Measurements from ENCODE around the gene SERTAD1.

DNA sequence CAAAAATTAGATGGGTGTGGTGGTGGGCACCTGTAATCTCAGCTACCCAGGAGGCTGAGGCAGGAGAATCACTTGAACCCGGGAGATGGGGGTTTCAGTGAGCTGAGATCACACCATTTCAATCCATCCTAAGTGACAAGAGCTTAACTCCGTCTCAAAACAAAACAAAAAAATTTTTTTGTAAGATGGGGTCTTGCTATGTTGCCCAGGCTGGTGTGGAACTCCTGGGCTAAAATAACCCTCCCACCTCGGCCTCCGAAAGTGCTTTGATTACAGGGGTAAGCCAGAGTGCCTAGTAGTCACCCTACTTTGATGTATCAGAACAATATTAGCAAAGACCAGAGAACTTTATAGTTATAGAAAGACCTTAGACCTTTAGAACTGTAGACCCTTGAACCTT is 48.9 kb upstream of the SERTAD1 start:
- no peak for TF ChIP-seq POLR2A (IDR thresholded peaks at IDR 0.05)
- TF ChIP-seq, protein P1, sequence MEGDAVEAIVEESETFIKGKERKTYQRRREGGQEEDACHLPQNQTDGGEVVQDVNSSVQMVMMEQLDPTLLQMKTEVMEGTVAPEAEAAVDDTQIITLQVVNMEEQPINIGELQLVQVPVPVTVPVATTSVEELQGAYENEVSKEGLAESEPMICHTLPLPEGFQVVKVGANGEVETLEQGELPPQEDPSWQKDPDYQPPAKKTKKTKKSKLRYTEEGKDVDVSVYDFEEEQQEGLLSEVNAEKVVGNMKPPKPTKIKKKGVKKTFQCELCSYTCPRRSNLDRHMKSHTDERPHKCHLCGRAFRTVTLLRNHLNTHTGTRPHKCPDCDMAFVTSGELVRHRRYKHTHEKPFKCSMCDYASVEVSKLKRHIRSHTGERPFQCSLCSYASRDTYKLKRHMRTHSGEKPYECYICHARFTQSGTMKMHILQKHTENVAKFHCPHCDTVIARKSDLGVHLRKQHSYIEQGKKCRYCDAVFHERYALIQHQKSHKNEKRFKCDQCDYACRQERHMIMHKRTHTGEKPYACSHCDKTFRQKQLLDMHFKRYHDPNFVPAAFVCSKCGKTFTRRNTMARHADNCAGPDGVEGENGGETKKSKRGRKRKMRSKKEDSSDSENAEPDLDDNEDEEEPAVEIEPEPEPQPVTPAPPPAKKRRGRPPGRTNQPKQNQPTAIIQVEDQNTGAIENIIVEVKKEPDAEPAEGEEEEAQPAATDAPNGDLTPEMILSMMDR (IDR thresholded peaks at IDR 0.05), result no peak

Measured in heart left ventricle (tissue), 13 donors.